ENCODE data around the gene VHLL.
"Not testable (repeated sequence)": the region's sequence is repeated elsewhere in the genome, so short reads cannot be mapped to it uniquely, and the experiment has no call there.

The VHLL gene

DNA sequence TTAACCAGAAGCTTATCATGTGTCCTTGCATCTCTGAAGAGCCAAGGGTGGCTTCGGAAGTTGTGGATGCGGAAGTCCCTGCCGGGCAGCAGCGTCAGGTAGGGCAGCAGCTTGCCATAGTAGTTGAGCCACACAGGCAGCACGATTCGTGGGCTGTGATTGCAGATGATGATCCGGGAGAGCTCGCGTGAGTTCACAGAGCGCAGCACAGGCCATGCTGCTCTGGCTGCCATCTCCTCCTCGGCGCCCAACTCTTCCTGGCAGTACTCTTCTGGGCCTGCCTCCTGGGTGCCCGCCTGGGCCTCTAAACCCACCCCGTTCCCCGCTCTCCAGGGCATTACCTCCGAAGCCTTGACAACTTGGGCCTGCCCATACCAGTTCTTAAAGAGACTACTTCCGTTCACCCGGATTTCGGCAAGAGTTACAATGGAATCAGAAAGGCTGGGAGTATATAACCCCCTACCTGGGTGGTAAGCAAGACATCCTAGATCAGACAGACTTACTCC lies at the start of gene VHLL:
Gene VHLL (minus strand): TSS at position 456 of the 506 bp plus-strand sequence. CDS start 118 bp downstream, at position 338.
- no peak for DNase-seq

- DNase-seq = no peak
Measured at GRCh38 chr1:156347331-156347730, 48.2 kb upstream of the VHLL start.

DNA sequence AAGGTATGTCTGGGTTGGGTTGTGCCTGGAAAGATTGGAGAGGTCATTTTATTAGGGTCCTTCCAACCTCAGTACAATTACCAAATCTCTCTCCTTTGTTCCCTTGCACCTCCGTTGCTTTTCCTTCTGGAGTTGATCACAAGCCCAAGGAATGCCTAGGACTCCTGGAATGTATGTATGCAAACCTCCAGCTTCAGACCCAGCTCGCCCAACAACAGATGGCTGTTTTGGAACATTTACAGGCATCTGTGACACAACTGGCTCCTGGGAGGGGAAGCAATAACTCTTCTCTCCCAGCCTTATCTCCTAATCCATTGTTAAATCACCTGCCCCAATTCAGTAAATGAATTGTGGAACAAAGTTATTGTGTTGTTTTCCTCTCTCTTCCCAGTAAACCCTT lies 47.5 kb upstream of the VHLL start:
- DNase-seq = no peak

GRCh38 chr1:156346035-156346434 lies 46.9 kb upstream of the VHLL start:
- DNase-seq = not testable (repeated sequence)

GRCh38 chr1:156344409-156344808 lies 45.3 kb upstream of the VHLL start:
- no peak for DNase-seq

DNA sequence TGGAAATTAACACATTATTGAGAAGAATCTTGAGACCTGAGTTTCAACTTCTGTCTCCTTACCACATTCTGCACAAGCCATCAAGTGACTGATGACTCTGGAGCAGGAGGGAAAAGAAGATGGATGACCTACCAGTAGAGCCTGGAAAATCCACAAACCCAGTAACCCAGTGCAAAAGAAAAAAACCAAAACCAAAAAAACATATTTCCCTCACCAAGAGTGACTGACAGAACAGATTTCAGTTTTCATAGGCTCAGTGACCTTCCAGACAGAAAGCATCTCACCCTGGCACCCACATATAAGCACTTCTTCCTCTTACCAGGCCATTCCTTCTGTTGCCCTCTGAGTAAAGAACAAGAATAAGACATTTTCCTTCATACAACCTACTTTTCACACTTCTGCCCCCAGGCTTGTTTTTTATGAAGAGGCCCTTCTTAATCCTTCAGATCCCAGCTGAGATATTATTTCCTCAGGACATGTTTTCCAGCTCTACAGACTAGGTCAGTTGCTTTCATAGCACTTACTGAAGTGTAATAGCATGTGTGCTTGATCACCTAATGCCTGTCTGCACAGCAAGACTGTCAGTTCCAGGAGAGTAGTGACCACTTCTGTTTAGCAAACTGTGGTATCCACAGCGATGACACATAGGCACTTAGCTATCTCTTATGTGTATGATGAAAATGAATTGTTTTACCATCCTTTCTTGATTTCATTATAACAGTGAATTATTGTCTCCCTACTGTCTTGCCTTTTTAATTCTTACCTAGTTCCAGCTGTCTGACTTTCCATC lies 43.3 kb upstream of the VHLL start:
- no peak for DNase-seq

DNA sequence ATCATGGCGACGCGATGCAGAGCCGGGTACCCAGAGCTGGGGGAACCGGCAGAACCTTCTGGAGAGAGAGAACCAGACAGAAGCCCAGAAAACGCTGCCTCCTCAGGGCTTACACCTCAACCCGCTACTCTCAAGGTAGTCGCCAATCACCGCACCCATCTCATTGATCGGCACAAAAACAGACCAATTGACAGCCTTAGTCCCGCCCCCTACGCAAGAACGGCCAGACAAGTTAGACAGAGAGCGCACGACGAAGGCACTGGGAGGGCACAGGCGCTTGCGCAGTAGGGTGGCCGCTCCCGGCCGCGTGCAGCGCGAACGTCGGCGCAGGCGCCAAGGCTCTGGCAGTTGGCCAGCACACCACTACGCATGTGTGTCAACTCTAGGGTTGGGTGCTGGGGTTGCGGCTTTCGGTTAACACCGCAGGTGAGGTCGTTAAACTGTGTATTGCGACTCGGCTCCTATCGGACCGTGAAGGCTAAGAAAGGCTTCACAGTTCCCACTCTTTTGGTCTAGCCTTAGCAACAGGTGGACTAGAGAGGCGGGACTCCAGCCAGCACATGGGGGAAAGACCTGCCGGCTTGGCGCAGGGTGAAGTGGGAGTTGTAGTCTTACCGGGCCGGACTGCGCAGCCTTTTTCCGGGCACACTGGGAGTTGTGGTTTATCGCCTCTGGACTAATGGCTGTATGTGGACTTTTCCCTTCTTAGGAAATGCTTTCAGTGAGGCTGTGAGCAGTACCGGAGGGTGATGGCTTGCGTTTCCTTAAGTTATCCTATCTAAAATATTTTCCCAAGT lies 39.3 kb upstream of the VHLL start, which contains the start of the genes CCT3 and TSACC:
Gene CCT3 (minus strand): TSS at position 113 of the 797 bp plus-strand sequence. CDS start 108 bp downstream, at position 5.
Gene TSACC (plus strand): TSS at position 347 of the 797 bp plus-strand sequence. CDS start 1,232 bp downstream, outside the sequence.
- DNase-seq = peak; percentile 99

- DNase-seq = no peak
Measured at GRCh38 chr1:156337888-156338179, 38.7 kb upstream of the VHLL start.

DNA sequence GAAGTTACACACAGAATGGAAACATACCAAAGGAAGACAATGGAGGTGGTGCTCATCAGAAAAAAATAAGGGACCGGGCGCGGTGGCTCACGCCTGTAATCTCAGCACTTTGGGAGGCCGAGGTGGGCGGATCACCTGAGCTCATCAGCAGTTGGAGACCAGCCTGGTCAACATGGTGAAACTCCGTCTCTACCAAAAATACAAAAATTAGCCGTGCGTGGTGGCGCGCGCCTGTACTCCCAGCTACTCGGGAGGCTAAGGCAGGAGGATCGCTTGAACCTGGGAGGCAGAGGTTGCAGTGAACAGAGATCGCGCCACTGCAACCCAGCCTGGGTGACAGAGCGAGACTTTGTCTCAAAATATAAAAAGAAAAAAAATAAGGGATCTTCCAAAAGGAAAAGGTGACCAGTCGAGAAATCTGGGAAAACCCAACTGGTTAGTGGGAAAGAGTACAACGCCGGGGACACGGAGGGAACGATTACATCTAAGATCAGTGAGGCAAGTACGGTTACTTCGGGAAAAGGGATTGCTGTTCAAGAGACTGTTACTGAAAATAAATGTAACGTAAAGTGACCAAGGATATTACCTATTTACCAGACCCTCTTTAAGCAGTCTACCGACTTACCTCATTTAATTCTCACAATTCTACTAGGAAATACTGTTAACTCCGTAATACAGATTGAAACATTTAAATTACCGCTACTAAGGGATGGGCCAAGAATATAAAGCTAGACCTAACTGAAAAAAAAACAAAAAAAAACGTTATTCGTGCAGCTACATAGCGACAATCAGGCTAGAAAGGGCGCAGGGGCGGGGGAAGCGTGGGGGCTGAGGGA lies 38.2 kb upstream of the VHLL start:
- DNase-seq = no peak

DNA sequence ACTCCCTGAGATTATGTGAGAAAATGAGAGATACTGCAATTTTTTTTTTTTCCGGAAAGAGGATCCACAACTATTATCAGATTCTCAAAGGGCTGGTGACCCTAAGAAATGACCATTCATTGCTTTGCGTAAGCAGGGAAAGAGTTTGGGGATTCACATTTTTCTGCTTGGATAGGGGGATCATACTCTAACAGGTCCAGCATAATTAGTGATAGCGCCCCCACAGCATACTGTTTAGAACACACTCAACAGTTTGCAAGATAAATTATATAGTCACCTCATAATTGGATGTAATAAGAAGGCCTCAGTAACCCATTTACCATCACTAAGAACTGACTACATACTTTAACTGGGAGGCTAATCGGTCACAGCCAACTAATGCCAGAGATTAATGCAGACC lies 37.1 kb upstream of the VHLL start:
- DNase-seq = no peak

DNA sequence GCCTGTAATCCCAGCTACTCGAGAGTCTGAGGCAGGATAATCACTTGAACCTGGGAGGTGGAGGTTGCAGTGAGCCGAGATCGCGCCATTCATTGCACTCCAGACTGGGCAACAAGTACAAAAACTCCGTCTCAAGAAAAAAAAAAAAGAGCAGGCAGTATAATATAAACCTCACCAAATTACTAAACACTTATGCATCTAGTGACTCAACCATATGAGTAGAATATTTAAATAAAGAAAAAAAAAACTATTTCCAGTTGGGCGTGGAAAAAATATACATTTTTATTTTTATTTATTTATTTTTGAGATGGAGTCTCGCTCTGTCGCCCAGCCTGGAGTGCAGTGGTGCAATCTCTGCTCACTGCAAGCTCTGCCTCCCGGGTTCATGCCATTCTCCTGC lies 24.1 kb upstream of the VHLL start:
- not testable (repeated sequence) for DNase-seq

DNA sequence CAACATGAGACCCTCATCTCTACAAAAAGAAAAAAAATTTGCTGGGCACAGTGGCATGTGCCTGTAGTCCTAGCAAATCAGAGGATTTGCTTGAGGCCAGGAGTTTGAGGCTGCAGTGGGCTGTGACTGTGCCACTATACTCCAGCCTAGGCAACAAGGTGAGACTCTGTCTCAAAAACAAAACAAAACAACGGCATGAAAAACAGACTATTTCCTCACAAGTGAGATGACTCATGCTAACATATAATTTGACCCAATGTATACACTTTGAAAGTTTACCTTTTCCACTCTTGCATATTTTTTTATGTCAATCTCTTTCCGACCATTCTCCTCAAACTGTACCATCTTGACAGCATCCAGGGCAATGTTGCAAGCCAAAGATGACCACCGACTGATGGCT lies 21.5 kb upstream of the VHLL start:
- no peak for DNase-seq

DNA sequence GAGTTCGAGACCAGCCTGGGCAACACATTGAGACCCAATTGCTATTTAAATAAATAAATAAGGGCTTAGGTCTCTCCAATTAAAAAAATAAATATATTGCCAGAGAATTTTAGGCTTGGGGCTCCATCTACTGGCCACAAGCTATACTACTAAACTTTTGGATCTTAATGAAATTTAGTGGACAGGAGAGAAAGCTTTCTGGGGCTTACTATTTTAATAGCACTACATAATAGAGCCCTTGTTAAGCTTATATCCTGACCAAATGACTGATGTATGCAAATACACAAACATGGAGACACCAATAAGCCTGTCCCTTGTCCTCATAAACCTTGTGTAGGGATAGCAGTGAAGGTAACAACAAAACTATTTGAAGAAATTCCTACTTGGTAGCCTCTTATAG lies 20.6 kb upstream of the VHLL start:
- DNase-seq = no peak

- no peak for DNase-seq
Measured at GRCh38 chr1:156316909-156317308, 17.8 kb upstream of the VHLL start.

DNA sequence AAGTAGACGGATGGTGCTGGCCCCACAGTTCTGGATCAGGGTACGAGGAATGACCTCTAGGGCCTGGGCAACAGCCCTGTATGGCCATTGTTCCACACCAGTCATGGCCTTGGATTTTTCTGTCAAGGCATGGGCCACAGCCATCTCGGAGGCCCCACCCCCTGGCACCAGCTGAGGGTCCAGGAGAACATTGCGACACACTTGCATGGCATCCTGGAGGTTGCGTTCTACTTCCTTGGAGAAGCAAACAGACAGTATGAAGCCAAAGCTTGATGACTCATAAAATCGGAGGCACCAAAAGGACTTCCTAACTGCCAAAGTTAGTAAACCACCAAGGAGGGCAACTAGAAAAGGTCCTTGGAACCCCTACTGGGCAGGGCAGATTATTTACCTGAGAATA lies 11.9 kb upstream of the VHLL start:
- DNase-seq = no peak

GRCh38 chr1:156308078-156308477 lies 9.0 kb upstream of the VHLL start:
- no peak for DNase-seq

GRCh38 chr1:156305215-156305614 lies 6.1 kb upstream of the VHLL start:
- no peak for DNase-seq

DNA sequence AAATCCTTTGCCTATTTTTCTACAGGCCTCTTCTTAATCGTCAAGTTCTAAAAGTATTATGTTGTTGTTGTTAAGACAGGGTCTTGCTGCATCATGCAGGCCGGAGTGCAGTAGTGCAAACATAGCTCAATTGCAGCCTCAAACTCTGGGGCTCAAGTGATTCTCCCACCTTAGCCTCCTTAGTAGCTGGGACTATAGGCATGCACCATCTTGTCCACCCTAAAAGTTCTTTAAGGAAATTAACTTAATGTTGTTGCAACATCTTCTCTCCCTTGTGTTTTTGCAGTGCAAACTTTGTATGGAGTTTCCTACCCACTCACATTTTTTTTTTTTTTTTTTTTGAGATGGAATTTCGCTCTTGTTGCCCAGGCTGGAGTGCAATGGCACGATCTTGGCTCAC lies 4.1 kb upstream of the VHLL start:
- DNase-seq = no peak

- peak; percentile 77 for DNase-seq
Measured at GRCh38 chr1:156295391-156295947, 3.6 kb downstream of the VHLL start, which contains the start of gene GLMP. Gene GLMP (minus strand): TSS chr1:156295679. CDS start chr1:156295645, 34 bp downstream.

DNA sequence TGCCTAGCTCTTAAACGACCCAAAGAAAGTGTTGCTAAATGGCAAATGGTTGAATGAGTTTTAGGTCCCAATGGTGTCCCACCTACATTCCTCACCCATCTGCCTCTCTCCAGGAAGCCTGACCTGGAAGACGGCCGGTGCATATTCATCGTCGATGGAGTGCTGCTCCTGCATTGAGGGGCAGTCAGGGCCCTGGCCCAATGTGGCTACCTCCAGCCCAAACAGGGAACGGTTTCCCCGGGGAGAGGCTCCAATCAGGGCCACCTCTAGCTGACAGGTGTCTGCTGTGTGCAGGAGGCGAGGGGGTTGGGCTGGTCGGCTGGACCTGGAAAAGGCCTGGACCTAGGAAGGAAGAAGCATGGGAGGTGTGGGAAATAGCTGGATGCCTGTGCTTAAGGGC lies 5.2 kb downstream of the VHLL start:
- DNase-seq = no peak

DNA sequence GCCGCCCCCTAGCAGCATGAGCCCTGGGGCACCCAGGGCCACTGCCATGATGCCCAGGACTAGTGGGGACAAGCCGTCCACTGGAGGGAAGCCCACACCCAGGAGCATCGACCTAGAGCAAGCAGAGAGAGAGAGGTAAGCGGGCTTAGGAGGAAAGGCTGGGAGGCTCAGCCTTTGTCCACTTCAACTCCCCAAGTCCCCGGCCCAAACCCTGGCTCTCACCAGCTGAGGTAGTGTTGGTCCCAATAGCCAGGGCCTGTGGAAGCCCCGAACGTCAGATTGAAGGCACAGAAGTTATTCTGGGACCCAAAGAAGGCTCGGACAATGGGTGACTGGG lies 6.0 kb downstream of the VHLL start:
- DNase-seq = no peak

- DNase-seq = peak; percentile 90
Measured at GRCh38 chr1:156291226-156292061, 7.7 kb downstream of the VHLL start.

Data from NCI-H2227 treated with DMSO at 0.1 percent for 48 hours (cell line).